Mesenteric fat pad (tissue), 1 donor: Measurements from ENCODE around the gene HAND2. TPM values are rescaled to one million over a fixed set of nuclear protein-coding genes. Genes with fewer than 3 reads are reported as not detected.

Experiments
- DNase-seq: peaks from one replicate; pipeline ENCODE4 v3.0.0-alpha.2; 2020; ENCODE audit warnings: low spot score
- total RNA-seq: library from RNA; stranded (reverse); fragmentation: NEBNext Ultra II Directional; extraction: Animal tissue kit (Norgen Biotek cat#: 25700); gene quantifications from one replicate; pipeline ENCODE4 v1.2.1, GENCODE V29; 2021
- donor health status: DM: yes; HTN: yes; CAD: no.

The HAND2 gene
- total RNA-seq, 1 donor from 2014 or later, result 6.3 TPM

- DNase-seq, result no peak
Measured at GRCh38 chr4:173536808-173537429, 6.9 kb upstream of the HAND2 start.

GRCh38 chr4:173535957-173536356 is 5.9 kb upstream of the HAND2 start:
- no peak for DNase-seq

- DNase-seq, result no peak
Measured at GRCh38 chr4:173535165-173535902, 5.3 kb upstream of the HAND2 start.

GRCh38 chr4:173534434-173534833 is 4.4 kb upstream of the HAND2 start:
- no peak for DNase-seq

- DNase-seq, result no peak
Measured at GRCh38 chr4:173532725-173533511, 2.9 kb upstream of the HAND2 start.

GRCh38 chr4:173531086-173531965 is 1.3 kb upstream of the HAND2 start:
- no peak for DNase-seq

- no peak for DNase-seq
Measured at GRCh38 chr4:173530326-173531085, 477 bp upstream of the HAND2 start.

- no peak for DNase-seq
Measured at GRCh38 chr4:173528378-173529321, 1.4 kb downstream of the HAND2 start.

- DNase-seq, result no peak
Measured at GRCh38 chr4:173527103-173527891, 2.7 kb downstream of the HAND2 start.

GRCh38 chr4:173526724-173527102 is 3.3 kb downstream of the HAND2 start:
- no peak for DNase-seq

- no peak for DNase-seq
Measured at GRCh38 chr4:173526027-173526482, 4.0 kb downstream of the HAND2 start.

GRCh38 chr4:173525118-173526011 is 4.7 kb downstream of the HAND2 start:
- DNase-seq, result no peak

GRCh38 chr4:173524218-173525117 is 5.6 kb downstream of the HAND2 start:
- DNase-seq, result no peak

- DNase-seq, result no peak
Measured at GRCh38 chr4:173522951-173523395, 7.1 kb downstream of the HAND2 start.

- no peak for DNase-seq
Measured at GRCh38 chr4:173522160-173522950, 7.7 kb downstream of the HAND2 start.
